Measurements from ENCODE around the gene WDR4.
"Not testable (repeated sequence)": the region's sequence is repeated elsewhere in the genome, so short reads cannot be mapped to it uniquely, and the experiment has no call there.

The WDR4 gene

GRCh38 chr21:42851812-42852665 lies 27.3 kb downstream of the WDR4 start:
- DNase-seq = no peak

- peak in 1 of 2 donors; percentile 37 for DNase-seq
Observed at GRCh38 chr21:42850866-42851391, 28.4 kb downstream of the WDR4 start.

GRCh38 chr21:42850463-42850862 lies 28.9 kb downstream of the WDR4 start:
- no peak for DNase-seq

GRCh38 chr21:42849759-42850412 lies 29.5 kb downstream of the WDR4 start:
- DNase-seq = no peak

- no peak for DNase-seq
Observed at GRCh38 chr21:42848932-42849758, 30.2 kb downstream of the WDR4 start.

GRCh38 chr21:42848144-42848931 lies 31.0 kb downstream of the WDR4 start:
- DNase-seq = not testable (repeated sequence)

- DNase-seq = no peak
Observed at GRCh38 chr21:42847726-42848125, 31.6 kb downstream of the WDR4 start.

GRCh38 chr21:42847051-42847707 lies 32.2 kb downstream of the WDR4 start:
- no peak for DNase-seq

GRCh38 chr21:42846221-42846620 lies 33.1 kb downstream of the WDR4 start:
- DNase-seq = no peak

- DNase-seq = no peak
Observed at GRCh38 chr21:42845296-42845965, 33.9 kb downstream of the WDR4 start.

- DNase-seq = no peak
Observed at GRCh38 chr21:42844411-42845113, 34.8 kb downstream of the WDR4 start.

- no peak for DNase-seq
Observed at GRCh38 chr21:42843056-42843455, 36.3 kb downstream of the WDR4 start.

GRCh38 chr21:42841916-42842655 lies 37.3 kb downstream of the WDR4 start:
- not testable (repeated sequence) for DNase-seq

- no peak for DNase-seq
Observed at GRCh38 chr21:42841156-42841915, 38.0 kb downstream of the WDR4 start.

GRCh38 chr21:42840411-42841155 lies 38.8 kb downstream of the WDR4 start:
- DNase-seq = no peak

- DNase-seq = no peak
Observed at GRCh38 chr21:42839271-42840231, 39.8 kb downstream of the WDR4 start.

- DNase-seq = not testable (repeated sequence)
Observed at GRCh38 chr21:42838212-42838690, 41.1 kb downstream of the WDR4 start.
